ENCODE data around the gene MFSD2A. TPM values are rescaled to one million over a fixed set of nuclear protein-coding genes. Genes with fewer than 3 reads are reported as not detected.

Gene MFSD2A
- 8.4 to 11.4 TPM (median 10.4 TPM) in 5 replicates for total RNA-seq (2022; extraction: Qiagen RNA extraction)

DNA sequence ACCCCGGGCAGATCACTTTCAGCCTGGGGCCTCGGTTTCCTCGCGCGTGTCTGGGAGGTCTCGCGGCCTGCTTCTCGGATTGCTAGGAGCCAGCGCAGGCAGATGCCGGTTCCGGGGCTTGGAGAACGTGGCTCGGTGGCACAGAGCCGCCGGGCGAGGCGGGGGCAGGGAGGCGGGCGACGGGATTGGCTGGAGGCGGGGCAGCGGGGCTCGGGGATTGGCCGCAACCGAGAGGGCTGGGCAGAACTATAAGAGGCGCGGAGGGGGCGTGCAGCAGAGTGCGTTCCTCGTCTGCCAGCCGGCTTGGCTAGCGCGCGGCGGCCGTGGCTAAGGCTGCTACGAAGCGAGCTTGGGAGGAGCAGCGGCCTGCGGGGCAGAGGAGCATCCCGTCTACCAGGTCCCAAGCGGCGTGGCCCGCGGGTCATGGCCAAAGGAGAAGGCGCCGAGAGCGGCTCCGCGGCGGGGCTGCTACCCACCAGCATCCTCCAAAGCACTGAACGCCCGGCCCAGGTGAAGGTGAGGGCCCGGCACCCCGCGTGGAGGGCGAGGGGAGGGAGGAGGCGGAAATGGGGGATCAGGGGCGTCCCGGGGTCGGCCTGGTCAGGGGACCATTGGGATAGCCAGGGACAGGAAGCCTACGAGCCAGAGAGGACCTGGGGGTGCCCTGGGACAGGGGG, at the start of gene MFSD2A:
Gene MFSD2A (plus strand): TSS at position 276 of the 677 bp plus-strand sequence. CDS start 148 bp downstream, at position 424.

Other genes starting within 250 kb of the MFSD2A start
- 36.5 to 39.9 TPM (median 36.8 TPM) in 5 replicates for gene PPIE, start 216.3 kb upstream of the MFSD2A start, total RNA-seq (2022; extraction: Qiagen RNA extraction)
- 0.39 to 0.72 TPM (median 0.62 TPM) in 5 replicates for gene OXCT2, start 183.8 kb upstream of the MFSD2A start, total RNA-seq (2022; extraction: Qiagen RNA extraction)
- 4.2 to 5.9 TPM (median 5.2 TPM) in 5 replicates for gene BMP8B, start 166.3 kb upstream of the MFSD2A start, total RNA-seq (2022; extraction: Qiagen RNA extraction)
- gene TRIT1, start 71.6 kb upstream of the MFSD2A start, total RNA-seq (2022; extraction: Qiagen RNA extraction) = 14.9 to 16.1 TPM (median 15.5 TPM) in 5 replicates
- gene MYCL, start 53.2 kb upstream of the MFSD2A start, total RNA-seq (2022; extraction: Qiagen RNA extraction) = 1.1 to 1.9 TPM (median 1.6 TPM) in 5 replicates
- gene CAP1, start 85.6 kb downstream of the MFSD2A start, total RNA-seq (2022; extraction: Qiagen RNA extraction) = 228 to 275 TPM (median 266 TPM) in 5 replicates
- 64.6 to 70.6 TPM (median 66.3 TPM) in 5 replicates for gene PPT1, start 142.1 kb downstream of the MFSD2A start, total RNA-seq (2022; extraction: Qiagen RNA extraction)
- gene RLF, start 206.2 kb downstream of the MFSD2A start, total RNA-seq (2022; extraction: Qiagen RNA extraction) = 5.1 to 6.8 TPM (median 6.2 TPM) in 5 replicates

Data from A549 treated with dexamethasone at 1 μM for 4 hours (cell line).